HCT116 (cell line): ENCODE results near the gene PPFIA1. TPM values are rescaled to one million over a fixed set of nuclear protein-coding genes. Genes with fewer than 3 reads are reported as not detected.

Source experiments
- ATAC-seq: fragments of 200-7000 bp; cut with Tn5 transposase; 2 replicates; pipeline ENCODE4 v1.9.1; 2020; ENCODE audit warnings: mild to moderate bottlenecking, moderate library complexity
- BruUV-seq: library from RNA; stranded (reverse); fragments of 400-500 nt; replicated peaks from 2 replicates; lab custom pipeline; 2021; lab: Mats Ljungman, UMichigan
- CTCF ChIA-PET: fragments of 300-600 bp; sonication (Branson Sonifier 250); formaldehyde crosslinking; loops from one replicate; lab custom pipeline; 2021; ENCODE audit warnings: antibody characterized with exemption; lab: Charles Lee
- POLR2A ChIA-PET: fragments of 300-600, 350-600 bp; sonication (Branson Sonifier 250); formaldehyde crosslinking; loops from one replicate; lab custom pipeline; 2021; ENCODE audit warnings: antibody characterized with exemption; lab: Charles Lee
- RAD21 ChIA-PET, 2 experiments: fragments of 300-600 bp; sonication (Branson Sonifier 250); formaldehyde crosslinking; loops; one replicate each; lab custom pipeline; 2023; ENCODE audit warnings: low total read pairs in 2 of 2; ENCODE audit not compliant: uncharacterized antibody in 2 of 2, unreplicated experiment in 2 of 2, low non-redundant PET in 1 of 2; lab: Charles Lee
- DNase-seq: peaks from one replicate; pipeline ENCODE4 v3.0.0-alpha.2; 2010; ENCODE audit warnings: low read depth, low spot score
- H2AFZ ChIP-seq: fragments of 200-600 bp; shearing (Covaris generic), sonication (generic); 2 replicates; pipeline ENCODE4 v1.6.1; 2017; ENCODE audit warnings: low read depth, mixed run types, mixed read lengths, antibody characterized with exemption, low read length; ENCODE audit not compliant: poor library complexity, severe bottlenecking
- H3K27ac ChIP-seq: 2 replicates; pipeline ENCODE4 v1.5.1; 2012; ENCODE audit warnings: low read depth, low read length
- H3K27me3 ChIP-seq: fragments of 200-600 bp; sonication (generic); 2 replicates; pipeline ENCODE4 v1.6.1; 2016; ENCODE audit warnings: mixed run types, low read length, mixed read lengths; ENCODE audit not compliant: insufficient read depth
- H3K36me3 ChIP-seq, 2 experiments: fragments of 200-500 bp in 1 of 2; fragments of 200-600 bp in 1 of 2; sonication (Bioruptor generic) in 1 of 2; sonication (generic) in 1 of 2; 2 replicates each; pipeline versions ENCODE4 v1.5.1 to v1.6.1; 2014 to 2016; ENCODE audit warnings: low read length in 2 of 2, inconsistent platforms in 1 of 2, mixed read lengths in 1 of 2, mixed run types in 1 of 2; ENCODE audit not compliant: insufficient read depth in 2 of 2, control insufficient read depth in 1 of 2
- H3K4me1 ChIP-seq, 2 experiments: fragments of 200-600 bp in 1 of 2; sonication (generic) in 1 of 2; 2 replicates each; pipeline versions ENCODE4 v1.5.1 to v1.6.1; 2012 to 2017; ENCODE audit warnings: low read length in 2 of 2, inconsistent platforms in 1 of 2, mild to moderate bottlenecking in 1 of 2, mixed read lengths in 1 of 2, mixed run types in 1 of 2, moderate library complexity in 1 of 2; ENCODE audit not compliant: insufficient read depth in 2 of 2, control insufficient read depth in 1 of 2
- H3K4me2 ChIP-seq: fragments of 200-600 bp; sonication (generic); 2 replicates; pipeline ENCODE4 v1.6.1; 2017; ENCODE audit warnings: mixed run types, low read length, mixed read lengths
- H3K4me3 ChIP-seq, 2 experiments: fragments of 200-600 bp in 1 of 2; sonication (generic) in 1 of 2; replicated peaks in 1 of 2; 2 replicates each; pipeline ENCODE4 v1.5.1; 2011 to 2016; ENCODE audit warnings: low read length in 2 of 2, control low read depth in 1 of 2, low read depth in 1 of 2, mild to moderate bottlenecking in 1 of 2, mixed read lengths in 1 of 2, mixed run types in 1 of 2
- H3K79me2 ChIP-seq: fragments of 200-600 bp; sonication (generic); 2 replicates; pipeline ENCODE4 v1.6.1; 2017; ENCODE audit warnings: mild to moderate bottlenecking, mixed run types, low read length, moderate library complexity, mixed read lengths; ENCODE audit not compliant: insufficient read depth
- H3K9ac ChIP-seq: fragments of 200-600 bp; sonication (generic); 2 replicates; pipeline ENCODE4 v1.6.1; 2016; ENCODE audit warnings: low read length, mixed read lengths
- H3K9me2 ChIP-seq: fragments of 200-600 bp; sonication (generic), shearing (Covaris generic); 2 replicates; pipeline ENCODE4 v1.6.1; 2017; ENCODE audit warnings: mixed run types, mild to moderate bottlenecking, moderate library complexity; ENCODE audit not compliant: insufficient read depth
- H3K9me3 ChIP-seq, 2 experiments: fragments of 200-500 bp in 1 of 2; fragments of 200-600 bp in 1 of 2; sonication (Bioruptor generic) in 1 of 2; sonication (generic) in 1 of 2; 2 replicates each; pipeline ENCODE4 v1.6.1; 2014 to 2017; ENCODE audit warnings: low read length in 2 of 2, mixed read lengths in 2 of 2, inconsistent platforms in 1 of 2, low read depth in 1 of 2, mild to moderate bottlenecking in 1 of 2, mixed run types in 1 of 2, moderate library complexity in 1 of 2; ENCODE audit not compliant: control insufficient read depth in 1 of 2, insufficient read depth in 1 of 2
- H4K20me1 ChIP-seq: fragments of 200-600 bp; sonication (generic), shearing (Covaris generic); 2 replicates; pipeline ENCODE4 v1.6.1; 2017; ENCODE audit warnings: mixed run types, mild to moderate bottlenecking, moderate library complexity; ENCODE audit not compliant: insufficient read depth
- ATF3 ChIP-seq: IDR thresholded peaks from 2 replicates; pipeline ENCODE4 v1.6.1; 2012
- CBX3 ChIP-seq: IDR thresholded peaks from 2 replicates; pipeline ENCODE4 v1.6.1; 2012; ENCODE audit warnings: low read depth
- CTCF ChIP-seq, 3 experiments: fragments of 200-600 bp in 1 of 3; sonication (generic) in 1 of 3; IDR thresholded peaks in 2 of 3; conservative IDR thresholded peaks in 1 of 3; 2 replicates each; pipeline ENCODE4 v1.5.1; 2012 to 2017; ENCODE audit warnings: low read depth in 2 of 3, low read length in 2 of 3, antibody characterized with exemption in 1 of 3, borderline replicate concordance in 1 of 3, control low read depth in 1 of 3, mild to moderate bottlenecking in 1 of 3, mixed read lengths in 1 of 3, mixed run types in 1 of 3, moderate library complexity in 1 of 3; ENCODE audit not compliant: insufficient read depth in 1 of 3
- JUND ChIP-seq: IDR thresholded peaks from 2 replicates; pipeline ENCODE4 v1.6.1; 2012
- POLR2A ChIP-seq: IDR thresholded peaks from 2 replicates; pipeline ENCODE4 v1.7.0; 2011; ENCODE audit warnings: borderline replicate concordance; ENCODE audit not compliant: insufficient read depth, insufficient read length; ENCODE audit errors: extremely low read depth
- POLR2AphosphoS5 ChIP-seq: IDR thresholded peaks from 2 replicates; pipeline ENCODE4 v1.6.1; 2011; ENCODE audit warnings: mild to moderate bottlenecking, low read depth, low read length, moderate library complexity
- SIN3A ChIP-seq: IDR thresholded peaks from 2 replicates; pipeline ENCODE4 v1.6.1; 2012; ENCODE audit warnings: low read depth
- TCF7L2 ChIP-seq: IDR thresholded peaks from 2 replicates; pipeline ENCODE4 v1.7.0; 2011; ENCODE audit warnings: borderline replicate concordance, inconsistent platforms; ENCODE audit not compliant: insufficient read depth, insufficient read length; ENCODE audit errors: extremely low read depth
- ZFX ChIP-seq: fragments of 450-650 bp; IDR thresholded peaks from 2 replicates; pipeline ENCODE4 v1.6.1; 2017
- intact Hi-C: fragments of 100-400 bp; cut with micrococcal nuclease; formaldehyde crosslinking; loops from 2 replicates; pipeline ENCODE4 v1.10.0; 2022
- total RNA-seq: library from RNA; stranded (reverse); gene quantifications from one replicate; pipeline ENCODE4 v1.2.1, GENCODE V29; 2021; ENCODE audit not compliant: unreplicated experiment

Gene PPFIA1
- total RNA-seq, 1 experiment from 2014 or later = 48.6 TPM

DNA sequence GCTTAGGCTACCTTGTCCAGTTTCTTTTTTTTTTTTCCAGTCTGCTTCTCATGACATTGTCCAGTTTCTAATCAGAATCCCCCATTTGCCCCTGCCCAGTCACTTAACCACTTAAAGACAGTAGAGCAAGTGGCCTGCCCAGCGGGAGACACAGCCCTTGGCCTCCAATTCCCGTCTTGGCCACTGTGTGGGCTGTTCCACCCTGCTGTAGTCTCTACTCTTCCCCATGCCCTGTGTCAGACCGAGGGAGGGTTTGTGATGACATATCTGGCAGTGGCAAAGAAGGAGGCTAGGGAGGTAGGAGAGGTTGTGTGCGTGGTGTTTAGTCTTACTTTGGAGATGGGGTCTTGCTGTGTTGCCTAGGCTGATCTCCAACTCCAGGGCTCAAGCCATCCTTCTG is 11.5 kb downstream of the PPFIA1 start:
- H3K4me1 ChIP-seq = no peaks in the 10 kb centered on the region
- POLR2A ChIA-PET = no interaction called here
- no peak overlapping the region for H3K27ac ChIP-seq
- H3K9me2 ChIP-seq = no peaks in the 10 kb centered on the region
- H3K79me2 ChIP-seq = peaks cover 79% of the 10 kb centered on the region
- DNase-seq (no peak), ATAC-seq (peak; percentile 49; the same call in 1 of the 2 replicates)
- H3K9me3 ChIP-seq = no peaks in the 10 kb centered on the region
- no peaks in the 10 kb centered on the region for H4K20me1 ChIP-seq
- peaks cover 21 to 23% of the 10 kb centered on the region in 2 experiments; a peak in 3 of 4 replicates for H3K36me3 ChIP-seq
- no peak overlapping the region for H3K4me3 ChIP-seq
- no peak overlapping the region for H3K4me2 ChIP-seq
- RAD21 ChIA-PET = no interaction called here
- no peaks in the 10 kb centered on the region for H3K27me3 ChIP-seq
- intact Hi-C loops = no loop called here
- BruUV-seq = no TSS peak
- H3K9ac ChIP-seq = no peak overlapping the region
- CTCF ChIA-PET = no interaction called here
- H2AFZ ChIP-seq = no peak overlapping the region
- no peak for TF ChIP-seq CBX3
- 0 out of 6 replicates have a peak, but pooled peaks of 1 of the 3 experiments have one; percentile 8 for TF ChIP-seq CTCF (IDR thresholded peaks at IDR 0.05 in 2 of 3, conservative IDR thresholded peaks at IDR 0.05 in 1 of 3; ENCODE audit: borderline replicate concordance in 1 of 3, insufficient read depth in 1 of 3, low read depth in 2 of 3, low read length in 2 of 3)

- ChIA-PET RAD21 (no interaction called here), POLR2A (no interaction called here), CTCF (no interaction called here)
- no TSS peak for BruUV-seq
- no peak overlapping the region for H3K4me3 ChIP-seq
- no peaks in the 10 kb centered on the region for H3K9me3 ChIP-seq
- no peak overlapping the region for H3K4me2 ChIP-seq
- H3K4me1 ChIP-seq = no peaks in the 10 kb centered on the region
- H4K20me1 ChIP-seq = no peaks in the 10 kb centered on the region
- H3K27ac ChIP-seq = no peak overlapping the region
- H3K9ac ChIP-seq = no peak overlapping the region
- TF ChIP-seq JUND (no peak), TCF7L2 (no peak), POLR2A (no peak), ZFX (no peak), ATF3 (no peak), SIN3A (no peak), CBX3 (no peak), POLR2AphosphoS5 (no peak), CTCF (IDR thresholded peaks at IDR 0.05 in 2 of 3, conservative IDR thresholded peaks at IDR 0.05 in 1 of 3; ENCODE audit: borderline replicate concordance in 1 of 3, insufficient read depth in 1 of 3, low read depth in 2 of 3, low read length in 2 of 3) (no peak)
- H3K27me3 ChIP-seq = no peaks in the 10 kb centered on the region
- H3K9me2 ChIP-seq = no peaks in the 10 kb centered on the region
- no peak for DNase-seq
- intact Hi-C loops = no loop called here
- H3K36me3 ChIP-seq = peaks cover 20 to 24% of the 10 kb centered on the region in 2 experiments; a peak in 3 of 4 replicates
- peaks cover 79% of the 10 kb centered on the region for H3K79me2 ChIP-seq
- H2AFZ ChIP-seq = no peak overlapping the region
- ATAC-seq = no peak
Observed at GRCh38 chr11:70288721-70289120, 18.2 kb downstream of the PPFIA1 start.
